ENCODE results near the gene CRABP1. TPM values are rescaled to one million over a fixed set of nuclear protein-coding genes. Genes with fewer than 3 reads are reported as not detected.

Gene CRABP1
- total and polyA plus RNA-seq, 2 experiments from 2014 or later: 8.7 to 28.2 TPM

DNA sequence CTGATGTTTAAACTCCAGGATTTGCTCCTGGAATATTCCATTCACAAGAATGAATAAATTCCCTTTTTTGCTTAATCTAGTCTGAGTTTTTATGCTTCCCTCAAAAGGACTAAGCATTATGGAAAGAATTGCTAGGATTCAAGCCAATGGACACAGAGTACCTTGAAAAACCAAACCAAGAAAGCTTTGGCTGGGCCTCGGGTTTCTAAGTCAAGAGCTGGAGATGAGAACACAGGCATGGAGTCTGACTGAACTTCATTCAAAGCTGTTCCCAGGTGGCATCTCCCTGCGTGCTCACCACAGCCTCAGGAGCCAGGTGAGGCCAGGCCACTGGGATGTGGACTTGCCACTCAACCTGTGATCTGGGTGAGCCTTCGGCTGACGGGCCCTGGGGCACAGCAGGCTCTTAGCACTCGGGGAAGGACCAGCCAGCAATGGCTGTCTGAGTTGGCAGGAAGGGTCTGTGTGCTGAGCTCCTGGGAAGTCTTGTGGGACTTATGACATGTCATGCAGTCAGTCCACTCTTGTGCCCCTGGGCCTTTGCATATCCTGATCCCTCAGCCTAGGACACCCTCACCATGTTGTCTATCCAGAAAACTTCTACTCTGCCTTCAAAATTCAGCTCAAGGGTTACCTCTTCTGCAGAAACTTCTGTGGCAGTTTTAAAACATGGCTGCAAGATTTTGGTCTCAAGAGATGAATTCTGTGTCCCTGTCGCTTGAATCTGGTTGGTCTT, 21.8 kb downstream of the CRABP1 start:
- H3K27ac ChIP-seq: no peak overlapping the region
- no peaks in the 10 kb centered on the region for H3K27me3 ChIP-seq
- TF ChIP-seq, protein P1, sequence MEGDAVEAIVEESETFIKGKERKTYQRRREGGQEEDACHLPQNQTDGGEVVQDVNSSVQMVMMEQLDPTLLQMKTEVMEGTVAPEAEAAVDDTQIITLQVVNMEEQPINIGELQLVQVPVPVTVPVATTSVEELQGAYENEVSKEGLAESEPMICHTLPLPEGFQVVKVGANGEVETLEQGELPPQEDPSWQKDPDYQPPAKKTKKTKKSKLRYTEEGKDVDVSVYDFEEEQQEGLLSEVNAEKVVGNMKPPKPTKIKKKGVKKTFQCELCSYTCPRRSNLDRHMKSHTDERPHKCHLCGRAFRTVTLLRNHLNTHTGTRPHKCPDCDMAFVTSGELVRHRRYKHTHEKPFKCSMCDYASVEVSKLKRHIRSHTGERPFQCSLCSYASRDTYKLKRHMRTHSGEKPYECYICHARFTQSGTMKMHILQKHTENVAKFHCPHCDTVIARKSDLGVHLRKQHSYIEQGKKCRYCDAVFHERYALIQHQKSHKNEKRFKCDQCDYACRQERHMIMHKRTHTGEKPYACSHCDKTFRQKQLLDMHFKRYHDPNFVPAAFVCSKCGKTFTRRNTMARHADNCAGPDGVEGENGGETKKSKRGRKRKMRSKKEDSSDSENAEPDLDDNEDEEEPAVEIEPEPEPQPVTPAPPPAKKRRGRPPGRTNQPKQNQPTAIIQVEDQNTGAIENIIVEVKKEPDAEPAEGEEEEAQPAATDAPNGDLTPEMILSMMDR (IDR thresholded peaks at IDR 0.05; ENCODE audit: low read depth, low read length): no peak
- DNase-seq (ENCODE audit: low read depth in 1 of 2, low spot score in 1 of 2): no peak
- no peaks in the 10 kb centered on the region for H3K36me3 ChIP-seq
- no peak overlapping the region for H3K4me3 ChIP-seq
- H3K4me1 ChIP-seq (ENCODE audit: low read depth): peaks cover 22% of the 10 kb centered on the region
- H3K9me3 ChIP-seq (ENCODE audit: low read depth): no peaks in the 10 kb centered on the region

DNA sequence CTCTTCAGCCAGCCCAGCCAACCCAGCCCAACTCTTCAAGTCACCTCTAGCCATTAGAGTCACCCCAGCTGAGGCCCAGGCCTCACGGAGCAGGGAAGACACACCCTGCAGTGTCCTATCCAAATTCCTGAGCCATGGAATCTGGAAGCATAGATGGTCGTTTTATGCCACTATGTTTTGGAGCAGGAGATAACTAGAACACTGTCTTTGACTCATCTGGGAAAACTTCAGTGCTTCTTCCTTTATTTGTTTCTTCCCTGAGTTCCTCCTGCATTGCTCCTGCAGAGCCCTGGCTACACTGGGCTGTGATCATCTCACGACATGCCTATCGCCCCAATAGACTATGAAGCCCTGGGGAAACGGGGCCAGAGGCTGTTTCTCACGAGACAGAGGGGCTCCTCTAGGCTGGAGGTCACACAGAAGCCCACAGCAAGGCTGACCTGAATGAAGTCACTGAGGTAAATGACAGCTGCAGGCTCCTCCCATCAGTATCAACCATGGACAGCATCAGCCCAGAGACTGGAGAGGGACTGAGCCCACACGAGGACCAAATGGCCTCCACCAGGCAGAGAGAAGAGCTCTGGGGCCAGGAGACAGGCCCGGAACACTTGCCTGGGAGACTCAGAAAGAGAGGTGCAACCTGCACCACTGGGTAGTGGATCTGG, 22.7 kb downstream of the CRABP1 start:
- Histone ChIP-seq H3K4me1 (ENCODE audit: low read depth) (peaks cover 22% of the 10 kb centered on the region), H3K4me3 (no peak overlapping the region), H3K27ac (no peak overlapping the region), H3K36me3 (no peaks in the 10 kb centered on the region), H3K27me3 (no peaks in the 10 kb centered on the region), H3K9me3 (ENCODE audit: low read depth) (no peaks in the 10 kb centered on the region)
- no peak for DNase-seq (ENCODE audit: low read depth in 1 of 2, low spot score in 1 of 2)
- TF ChIP-seq, protein P1 (IDR thresholded peaks at IDR 0.05; ENCODE audit: low read depth, low read length): no peak

DNA sequence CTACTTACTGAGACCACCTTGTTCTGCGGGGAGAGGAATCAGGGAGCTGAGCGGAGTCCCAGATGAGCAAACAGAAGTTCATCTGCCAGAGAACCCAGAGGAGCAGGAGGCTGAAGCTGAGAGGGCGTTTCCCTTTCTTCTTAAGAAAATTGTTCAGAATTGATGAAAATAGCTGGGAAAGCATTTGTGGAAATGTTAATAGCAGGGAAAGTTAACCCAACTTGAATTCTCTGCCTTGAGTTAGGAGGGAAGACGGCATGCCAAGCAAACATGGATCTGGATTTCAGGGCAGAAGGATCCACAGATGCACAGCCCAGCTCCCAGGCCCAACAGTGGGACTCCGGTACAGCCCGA, 23.2 kb downstream of the CRABP1 start:
- no peaks in the 10 kb centered on the region for H3K9me3 ChIP-seq (ENCODE audit: low read depth)
- TF ChIP-seq, protein P1 (IDR thresholded peaks at IDR 0.05; ENCODE audit: low read depth, low read length): no peak
- H3K4me1 ChIP-seq (ENCODE audit: low read depth): peaks cover 20% of the 10 kb centered on the region
- H3K27me3 ChIP-seq: no peaks in the 10 kb centered on the region
- H3K27ac ChIP-seq: no peak overlapping the region
- DNase-seq (ENCODE audit: low read depth in 1 of 2, low spot score in 1 of 2): no peak
- no peak overlapping the region for H3K4me3 ChIP-seq
- no peaks in the 10 kb centered on the region for H3K36me3 ChIP-seq

DNA sequence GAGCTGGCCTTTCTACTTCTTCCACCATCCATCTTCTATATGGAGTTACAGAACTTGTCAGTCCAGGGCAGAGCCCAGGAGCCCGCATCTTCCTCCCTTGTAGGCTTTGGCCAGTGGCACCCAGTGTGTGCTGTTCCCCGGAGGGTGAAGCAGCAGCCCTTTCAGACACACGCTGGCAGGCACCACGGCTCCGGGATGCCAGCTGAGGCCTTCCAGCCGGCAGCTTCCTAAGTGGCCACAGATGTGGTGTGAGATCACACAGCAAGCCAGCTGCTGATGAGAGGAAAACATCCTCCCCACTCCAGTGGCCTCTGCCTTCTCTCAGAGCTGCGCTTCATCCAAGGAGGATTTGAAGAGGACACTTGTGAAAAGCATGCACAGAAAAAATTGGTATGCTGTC, 24.1 kb downstream of the CRABP1 start:
- Histone ChIP-seq H3K9me3 (ENCODE audit: low read depth) (no peaks in the 10 kb centered on the region), H3K27ac (no peak overlapping the region)
- DNase-seq (ENCODE audit: low read depth in 1 of 2, low spot score in 1 of 2): no peak

DNA sequence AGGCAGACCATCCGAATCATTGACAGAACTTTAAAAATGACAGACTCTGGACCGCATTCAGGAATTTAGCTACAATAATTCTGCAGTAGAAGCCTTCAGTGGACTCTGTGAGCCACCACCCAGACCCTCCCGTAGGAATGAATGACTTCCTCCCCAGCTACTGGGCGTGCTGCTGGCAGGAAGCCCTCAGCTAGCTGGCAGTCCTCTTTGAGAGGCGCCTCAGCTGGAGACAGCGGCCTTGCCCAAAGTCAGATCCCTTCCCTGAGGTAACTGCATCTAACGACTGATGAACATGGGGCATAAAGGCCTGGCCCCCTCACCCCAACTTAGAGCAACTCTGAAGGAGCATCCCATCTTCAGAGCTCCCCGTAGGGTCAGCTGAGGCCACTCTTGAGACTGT, 25.8 kb downstream of the CRABP1 start:
- Histone ChIP-seq H3K36me3 (no peaks in the 10 kb centered on the region), H3K4me3 (no peak overlapping the region), H3K4me1 (ENCODE audit: low read depth) (peaks cover 5% of the 10 kb centered on the region), H3K9me3 (ENCODE audit: low read depth) (no peaks in the 10 kb centered on the region), H3K27me3 (no peaks in the 10 kb centered on the region), H3K27ac (no peak overlapping the region)
- peak in 1 of 2 donors; percentile 8 for DNase-seq (ENCODE audit: low read depth in 1 of 2, low spot score in 1 of 2)
- TF ChIP-seq, protein P1 (IDR thresholded peaks at IDR 0.05; ENCODE audit: low read depth, low read length): no peak

More for the DNA sequence above, 24.1 kb downstream of the CRABP1 start:
- H3K4me1 ChIP-seq (ENCODE audit: low read depth): peaks cover 11% of the 10 kb centered on the region
- H3K4me3 ChIP-seq: no peak overlapping the region
- TF ChIP-seq, protein P1 (IDR thresholded peaks at IDR 0.05; ENCODE audit: low read depth, low read length): no peak
- no peaks in the 10 kb centered on the region for H3K27me3 ChIP-seq
- no peaks in the 10 kb centered on the region for H3K36me3 ChIP-seq

All from cardiac muscle cell (in vitro differentiated cells and primary cell).